Measurements from ENCODE around the gene MKLN1. TPM values are rescaled to one million over a fixed set of nuclear protein-coding genes. Genes with fewer than 3 reads are reported as not detected.
"Not testable (repeated sequence)": the region's sequence is repeated elsewhere in the genome, so short reads cannot be mapped to it uniquely, and the experiment has no call there.

The MKLN1 gene
- total and polyA plus RNA-seq, 4 donors, result 7.1 to 48.4 (median 25.5) TPM

GRCh38 chr7:131424219-131424822 is 96.6 kb downstream of the MKLN1 start:
- Histone ChIP-seq H3K4me1 (ENCODE audit: control insufficient read depth in 4 of 4, insufficient read depth in 4 of 4, low read length in 3 of 4) (peaks cover 1 to 16% (median 9%) of the 10 kb centered on the region in 4 donors), H3K36me3 (ENCODE audit: control insufficient read depth in 4 of 4, insufficient read depth in 3 of 4, low read depth in 1 of 4, low read length in 3 of 4) (peaks cover 0 to 7% (median 4%) of the 10 kb centered on the region in 4 donors), H3K27ac (ENCODE audit: low read depth in 1 of 2, low read length in 2 of 2) (no peak overlapping the region), H3K27me3 (ENCODE audit: control insufficient read depth in 4 of 4, insufficient read depth in 4 of 4, low read length in 3 of 4) (no peaks in the 10 kb centered on the region), H3K9me3 (ENCODE audit: control insufficient read depth in 4 of 4, low read length in 3 of 4) (no peaks in the 10 kb centered on the region), H3K9ac (ENCODE audit: low read depth in 1 of 2, low read length in 2 of 2) (no peak overlapping the region), H3K4me3 (ENCODE audit: low read depth in 1 of 3, low read length in 3 of 3) (no peak overlapping the region)
- TF ChIP-seq RAD21 (IDR thresholded peaks at IDR 0.05) (peak; percentile 80 to 84), CTCF (IDR thresholded peaks at IDR 0.05; ENCODE audit: low read depth, low read length, missing input control) (peak; percentile 60), HNF4A (conservative IDR thresholded peaks at IDR 0.05) (no peak), SP1 (IDR thresholded peaks at IDR 0.05) (no peak), JUND (IDR thresholded peaks at IDR 0.05) (no peak), YY1 (IDR thresholded peaks at IDR 0.05) (no peak)
- TF ChIP-seq, protein P1, sequence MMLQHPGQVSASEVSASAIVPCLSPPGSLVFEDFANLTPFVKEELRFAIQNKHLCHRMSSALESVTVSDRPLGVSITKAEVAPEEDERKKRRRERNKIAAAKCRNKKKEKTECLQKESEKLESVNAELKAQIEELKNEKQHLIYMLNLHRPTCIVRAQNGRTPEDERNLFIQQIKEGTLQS (IDR thresholded peaks at IDR 0.05), result no peak
- DNase-seq (ENCODE audit: low spot score), result no peak
- 73% methylated on average over 5 of the region's 5 CpGs for WGBS

DNA sequence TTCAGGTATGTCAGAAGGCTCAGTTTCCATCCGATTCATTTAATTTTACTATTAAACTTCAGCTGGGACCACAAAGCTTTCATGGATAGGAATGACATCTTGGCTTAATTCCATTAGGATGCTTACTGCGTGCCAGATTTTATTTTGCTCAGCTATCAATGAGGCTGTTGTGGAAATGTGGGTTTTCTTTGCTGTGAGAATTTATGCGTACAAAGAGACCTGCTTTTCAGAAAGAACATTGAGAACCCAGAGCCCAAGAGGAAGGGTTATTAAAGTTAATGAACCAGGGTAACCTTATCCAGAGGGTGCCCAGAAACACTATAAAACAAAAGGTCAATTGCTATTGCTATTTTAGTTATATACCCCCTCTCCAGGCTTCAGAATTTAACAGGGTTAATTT is 98.3 kb downstream of the MKLN1 start:
- no peaks in the 10 kb centered on the region for H3K27me3 ChIP-seq (ENCODE audit: control insufficient read depth in 4 of 4, insufficient read depth in 4 of 4, low read length in 3 of 4)
- H3K27ac ChIP-seq (ENCODE audit: low read depth in 1 of 2, low read length in 2 of 2), result no peak overlapping the region
- no peak overlapping the region for H3K9ac ChIP-seq (ENCODE audit: low read depth in 1 of 2, low read length in 2 of 2)
- peaks cover 1 to 16% (median 9%) of the 10 kb centered on the region in 4 donors for H3K4me1 ChIP-seq (ENCODE audit: control insufficient read depth in 4 of 4, insufficient read depth in 4 of 4, low read length in 3 of 4)
- no peak overlapping the region for H3K4me3 ChIP-seq (ENCODE audit: low read depth in 1 of 3, low read length in 3 of 3)
- H3K9me3 ChIP-seq (ENCODE audit: control insufficient read depth in 4 of 4, low read length in 3 of 4), result no peaks in the 10 kb centered on the region
- TF ChIP-seq FOXA1 (IDR thresholded peaks at IDR 0.05) (no peak), RAD21 (IDR thresholded peaks at IDR 0.05) (peak in 1 of 2 donors; percentile 27), RXRA (IDR thresholded peaks at IDR 0.05) (peak; percentile 29 to 74), NR2F2 (IDR thresholded peaks at IDR 0.05) (peak; percentile 69), EGR1 (IDR thresholded peaks at IDR 0.05; ENCODE audit: low read depth in 2 of 2) (no peak), SP1 (IDR thresholded peaks at IDR 0.05) (peak; percentile 31)
- TF ChIP-seq, protein P1 (IDR thresholded peaks at IDR 0.05), result no peak
- TF ChIP-seq, protein P2, sequence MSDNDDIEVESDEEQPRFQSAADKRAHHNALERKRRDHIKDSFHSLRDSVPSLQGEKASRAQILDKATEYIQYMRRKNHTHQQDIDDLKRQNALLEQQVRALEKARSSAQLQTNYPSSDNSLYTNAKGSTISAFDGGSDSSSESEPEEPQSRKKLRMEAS (IDR thresholded peaks at IDR 0.05), result no peak
- H3K36me3 ChIP-seq (ENCODE audit: control insufficient read depth in 4 of 4, insufficient read depth in 3 of 4, low read depth in 1 of 4, low read length in 3 of 4), result peaks cover 0 to 3% (median under 1%) of the 10 kb centered on the region in 4 donors
- 53% methylated on average over 3 of the region's 3 CpGs for WGBS
- no peak for DNase-seq (ENCODE audit: low spot score)

- WGBS, result 96% methylated on average over 7 of the region's 7 CpGs
- TF ChIP-seq TAF1 (conservative IDR thresholded peaks at IDR 0.05), result peak; percentile 3
- H3K27me3 ChIP-seq (ENCODE audit: control insufficient read depth in 4 of 4, insufficient read depth in 4 of 4, low read length in 3 of 4); H3K4me1 ChIP-seq (ENCODE audit: control insufficient read depth in 4 of 4, insufficient read depth in 4 of 4, low read length in 3 of 4); H3K36me3 ChIP-seq (ENCODE audit: control insufficient read depth in 4 of 4, insufficient read depth in 3 of 4, low read depth in 1 of 4, low read length in 3 of 4); DNase-seq (ENCODE audit: low spot score); H3K4me3 ChIP-seq (ENCODE audit: low read depth in 1 of 3, low read length in 3 of 3); H3K27ac ChIP-seq (ENCODE audit: low read depth in 1 of 2, low read length in 2 of 2); H3K9ac ChIP-seq (ENCODE audit: low read depth in 1 of 2, low read length in 2 of 2); H3K9me3 ChIP-seq (ENCODE audit: control insufficient read depth in 4 of 4, low read length in 3 of 4): not testable (repeated sequence)
Observed at GRCh38 chr7:131430826-131431225, 103.2 kb downstream of the MKLN1 start.
